C1 segment of cervical spinal cord (tissue), 14 donors: ENCODE data around the gene ABHD12.
"Not testable (repeated sequence)": the region's sequence is repeated elsewhere in the genome, so short reads cannot be mapped to it uniquely, and the experiment has no call there.

Experiments used
- DNase-seq, 14 donors: peaks; one replicate each; lab custom pipeline; 2025; lab: John Stamatoyannopoulos, UW

Gene ABHD12

GRCh38 chr20:25353747-25354705 is 36.6 kb downstream of the ABHD12 start:
- peak in 1 of 14 donors; percentile 66 for DNase-seq

- DNase-seq = peak in 1 of 14 donors; percentile 56
Observed at GRCh38 chr20:25353353-25353746, 37.3 kb downstream of the ABHD12 start.

GRCh38 chr20:25352746-25353145 is 37.9 kb downstream of the ABHD12 start:
- DNase-seq = peak in 1 of 14 donors; percentile 20

- DNase-seq = no peak
Observed at GRCh38 chr20:25351024-25351360, 39.6 kb downstream of the ABHD12 start.

- DNase-seq = no peak
Observed at GRCh38 chr20:25346349-25346748, 44.3 kb downstream of the ABHD12 start.

- no peak for DNase-seq
Observed at GRCh38 chr20:25345721-25346120, 44.9 kb downstream of the ABHD12 start.

GRCh38 chr20:25344634-25345033 is 46.0 kb downstream of the ABHD12 start:
- no peak for DNase-seq

- no peak for DNase-seq
Observed at GRCh38 chr20:25341716-25342680, 48.6 kb downstream of the ABHD12 start.

GRCh38 chr20:25340380-25340779 is 50.3 kb downstream of the ABHD12 start:
- DNase-seq = no peak

- DNase-seq = no peak
Observed at GRCh38 chr20:25339608-25340007, 51.0 kb downstream of the ABHD12 start.

GRCh38 chr20:25338112-25339023 is 52.3 kb downstream of the ABHD12 start:
- no peak for DNase-seq

GRCh38 chr20:25336561-25337422 is 53.8 kb downstream of the ABHD12 start:
- peak in 2 of 14 donors; percentile 26 to 46 for DNase-seq

GRCh38 chr20:25334972-25335371 is 55.7 kb downstream of the ABHD12 start:
- DNase-seq = not testable (repeated sequence)

- no peak for DNase-seq
Observed at GRCh38 chr20:25328954-25329498, 61.6 kb downstream of the ABHD12 start.

GRCh38 chr20:25327521-25328235 is 63.0 kb downstream of the ABHD12 start:
- DNase-seq = no peak

- no peak for DNase-seq
Observed at GRCh38 chr20:25325997-25326396, 64.6 kb downstream of the ABHD12 start.

GRCh38 chr20:25325073-25325472 is 65.6 kb downstream of the ABHD12 start:
- DNase-seq = no peak

GRCh38 chr20:25324412-25324811 is 66.2 kb downstream of the ABHD12 start:
- peak in 5 of 14 donors; percentile 26 to 55 (median 34) for DNase-seq
